PC-3 (cell line): ENCODE measurements around the gene KREMEN2. TPM values are rescaled to one million over a fixed set of nuclear protein-coding genes. Genes with fewer than 3 reads are reported as not detected.
A peak's percentile ranks its signal among the peaks of the same experiment; 100 is the strongest.

ENCODE experiments used
- ATAC-seq: fragments of 200-7000 bp; cut with Tn5 transposase; 2 replicates; pipeline ENCODE4 v1.9.1; 2020; ENCODE audit warnings: mild to moderate bottlenecking, moderate library complexity
- BruUV-seq: library from RNA; stranded (reverse); fragments of 400-500 nt; replicated peaks from 2 replicates; lab custom pipeline; 2021; lab: Mats Ljungman, UMichigan
- CTCF ChIA-PET: fragments of 300-600 bp; sonication (Branson Sonifier 250); formaldehyde crosslinking; loops from one replicate; lab custom pipeline; 2022; ENCODE audit warnings: antibody characterized with exemption; lab: Charles Lee
- POLR2A ChIA-PET: fragments of 300-600 bp; sonication (Branson Sonifier 250); formaldehyde crosslinking; loops from one replicate; lab custom pipeline; 2022; ENCODE audit warnings: antibody characterized with exemption; ENCODE audit not compliant: unreplicated experiment; lab: Charles Lee
- DNase-seq: peaks from one replicate; pipeline ENCODE4 v3.0.0-alpha.2; 2015
- H2AFZ ChIP-seq: fragments of 300-600 bp; sonication (generic); 2 replicates; pipeline ENCODE4 v1.6.0; 2016; ENCODE audit warnings: antibody characterized with exemption, low read length
- H3F3A ChIP-seq: fragments of 300-600 bp; sonication (generic); one replicate; pipeline ENCODE4 v1.6.0; 2017; ENCODE audit warnings: antibody characterized with exemption, low read length, control low read depth, mild to moderate bottlenecking; ENCODE audit not compliant: unreplicated experiment
- H3K27ac ChIP-seq: fragments of 300-600 bp; sonication (generic); 2 replicates; pipeline ENCODE4 v1.5.1; 2016; ENCODE audit warnings: mild to moderate bottlenecking, low read length
- H3K27me3 ChIP-seq: fragments of 300-600 bp; sonication (generic); 2 replicates; pipeline ENCODE4 v1.6.1; 2016; ENCODE audit warnings: low read length, mixed read lengths
- H3K36me3 ChIP-seq: fragments of 300-600 bp; sonication (generic); 2 replicates; pipeline ENCODE4 v1.6.1; 2016; ENCODE audit warnings: low read depth, mixed run types, low read length, mixed read lengths
- H3K4me1 ChIP-seq: fragments of 300-600 bp; sonication (generic); 2 replicates; pipeline ENCODE4 v1.5.1; 2016; ENCODE audit warnings: low read length; ENCODE audit not compliant: insufficient read depth
- H3K4me2 ChIP-seq: fragments of 300-600 bp; sonication (generic); 2 replicates; pipeline ENCODE4 v1.6.0; 2016; ENCODE audit warnings: low read length
- H3K4me3 ChIP-seq: fragments of 300-600 bp; sonication (generic); 2 replicates; pipeline ENCODE4 v1.5.1; 2016; ENCODE audit warnings: mild to moderate bottlenecking, low read length, mixed read lengths
- H3K79me2 ChIP-seq: fragments of 300-600 bp; sonication (generic); 2 replicates; pipeline ENCODE4 v1.6.1; 2017; ENCODE audit warnings: low read length, mixed read lengths
- H3K9ac ChIP-seq: fragments of 300-600 bp; sonication (generic); 2 replicates; pipeline ENCODE4 v1.6.0; 2016; ENCODE audit warnings: mild to moderate bottlenecking, low read length
- H3K9me2 ChIP-seq: fragments of 300-600 bp; sonication (generic); replicated peaks from 2 replicates; pipeline ENCODE4 v1.6.1; 2016; ENCODE audit warnings: mixed run types, low read length, mixed read lengths
- H3K9me3 ChIP-seq: fragments of 300-600 bp; sonication (generic); 2 replicates; pipeline ENCODE4 v1.6.1; 2016; ENCODE audit warnings: low read length, mixed read lengths
- H4K20me1 ChIP-seq: fragments of 300-600 bp; sonication (generic); 2 replicates; pipeline ENCODE4 v1.6.1; 2016; ENCODE audit warnings: low read length, mixed read lengths
- EZH2 ChIP-seq: fragments of 300-600 bp; sonication (generic); IDR thresholded peaks from one replicate; pipeline ENCODE4 v1.6.1; 2017; ENCODE audit warnings: antibody characterized with exemption, mild to moderate bottlenecking, low read length; ENCODE audit not compliant: unreplicated experiment
- EZH2phosphoT487 ChIP-seq: fragments of 300-600 bp; sonication (generic); IDR thresholded peaks from 2 replicates; pipeline ENCODE4 v1.6.1; 2018; ENCODE audit warnings: mild to moderate bottlenecking, antibody characterized with exemption, low read length, borderline replicate concordance
- intact Hi-C: fragments of 100-400 bp; cut with micrococcal nuclease; formaldehyde crosslinking; loops from 2 replicates; pipeline ENCODE4 v1.9.0; 2023
- total RNA-seq: library from RNA; depleted of rRNA; stranded (reverse); fragments of >200 nt; gene quantifications from 2 replicates; pipeline ENCODE4 v1.2.3, GENCODE V29; 2014
- TF ChIP-seq, protein P1 (sequence below): fragments of 300-600 bp; sonication (generic); conservative IDR thresholded peaks from 2 replicates; pipeline ENCODE4 v1.5.1; 2017; ENCODE audit warnings: antibody characterized with exemption, low read depth, mild to moderate bottlenecking, low read length

KREMEN2 gene
- total RNA-seq, 1 experiment from 2014 or later: 3.6 TPM

- no peak for TF ChIP-seq EZH2phosphoT487
- TF ChIP-seq, protein P1, sequence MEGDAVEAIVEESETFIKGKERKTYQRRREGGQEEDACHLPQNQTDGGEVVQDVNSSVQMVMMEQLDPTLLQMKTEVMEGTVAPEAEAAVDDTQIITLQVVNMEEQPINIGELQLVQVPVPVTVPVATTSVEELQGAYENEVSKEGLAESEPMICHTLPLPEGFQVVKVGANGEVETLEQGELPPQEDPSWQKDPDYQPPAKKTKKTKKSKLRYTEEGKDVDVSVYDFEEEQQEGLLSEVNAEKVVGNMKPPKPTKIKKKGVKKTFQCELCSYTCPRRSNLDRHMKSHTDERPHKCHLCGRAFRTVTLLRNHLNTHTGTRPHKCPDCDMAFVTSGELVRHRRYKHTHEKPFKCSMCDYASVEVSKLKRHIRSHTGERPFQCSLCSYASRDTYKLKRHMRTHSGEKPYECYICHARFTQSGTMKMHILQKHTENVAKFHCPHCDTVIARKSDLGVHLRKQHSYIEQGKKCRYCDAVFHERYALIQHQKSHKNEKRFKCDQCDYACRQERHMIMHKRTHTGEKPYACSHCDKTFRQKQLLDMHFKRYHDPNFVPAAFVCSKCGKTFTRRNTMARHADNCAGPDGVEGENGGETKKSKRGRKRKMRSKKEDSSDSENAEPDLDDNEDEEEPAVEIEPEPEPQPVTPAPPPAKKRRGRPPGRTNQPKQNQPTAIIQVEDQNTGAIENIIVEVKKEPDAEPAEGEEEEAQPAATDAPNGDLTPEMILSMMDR: no peak
- TF ChIP-seq EZH2: no peak
- Histone ChIP-seq H3F3A (no peaks in the 10 kb centered on the region), H3K36me3 (no peaks in the 10 kb centered on the region), H3K27ac (no peak overlapping the region), H2AFZ (no peak overlapping the region), H3K79me2 (0 out of 2 replicates have a peak, but pooled peaks cover 3% of the 10 kb centered on the region), H3K9me3 (no peaks in the 10 kb centered on the region), H3K27me3 (no peaks in the 10 kb centered on the region), H3K4me2 (no peak overlapping the region), H3K9me2 (no peaks in the 10 kb centered on the region), H4K20me1 (no peaks in the 10 kb centered on the region), H3K4me3 (no peak overlapping the region), H3K4me1 (peaks cover 14% of the 10 kb centered on the region), H3K9ac (no peak overlapping the region)
- no TSS peak for BruUV-seq
- intact Hi-C loops: loop anchor here (2.0 kb wide), 1 partner anchor 24 kb away; no protein-coding TSS in a partner anchor
- ChIA-PET POLR2A (interaction anchor here (0.6 to 1.2 kb wide), 2 partner anchors 16 to 1042 kb away, joined by 3 to 5 read pairs; partner anchors contain the start of gene TNFRSF12A), CTCF (interaction anchor here (0.9 to 1.5 kb wide), 2 partner anchors 24 to 28 kb away, joined by 3 to 14 read pairs; no protein-coding TSS in a partner anchor)
- ATAC-seq (peak; percentile 35), DNase-seq (no peak)
Observed at GRCh38 chr16:3004319-3004718, 40.2 kb downstream of the KREMEN2 start.

DNA sequence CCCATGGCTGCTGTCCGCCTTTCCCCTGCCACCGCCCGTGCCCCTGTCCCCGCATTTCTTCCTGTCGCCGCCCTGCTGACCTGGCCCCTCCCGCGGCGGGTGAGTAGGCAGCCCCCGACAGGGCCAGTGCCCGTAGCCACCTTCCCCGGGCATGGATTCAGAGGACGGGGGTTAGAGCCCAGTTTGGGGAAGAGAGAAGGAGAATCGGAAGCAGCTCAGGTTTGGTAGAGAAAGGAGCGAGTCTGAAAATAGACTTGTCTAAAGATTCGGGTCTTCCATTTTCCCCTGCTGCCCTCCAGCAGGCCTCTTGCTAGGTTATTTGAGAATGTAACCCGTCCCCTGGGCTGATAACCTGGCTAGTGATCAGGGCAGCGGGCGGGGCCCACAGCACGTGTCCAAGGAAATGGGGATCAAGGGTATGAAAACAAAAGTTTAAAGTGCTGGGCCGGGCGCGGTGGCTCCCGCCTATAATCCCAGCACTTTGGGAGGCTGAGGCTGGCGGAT lies 40.8 kb downstream of the KREMEN2 start:
- BruUV-seq: TSS peak; percentile 64
- H3K9me3 ChIP-seq: no peaks in the 10 kb centered on the region
- ChIA-PET POLR2A (interaction anchor here (0.6 kb wide), 1 partner anchor 1040 kb away, joined by 5 read pairs; the partner anchor contains the start of gene RPS2), CTCF (interaction anchor here (0.6 to 1.5 kb wide), 2 partner anchors 23 to 24 kb away, joined by 3 to 14 read pairs; no protein-coding TSS in a partner anchor)
- H4K20me1 ChIP-seq: no peaks in the 10 kb centered on the region
- TF ChIP-seq EZH2phosphoT487 (no peak), EZH2 (no peak)
- TF ChIP-seq, protein P1: no peak
- no peaks in the 10 kb centered on the region for H3F3A ChIP-seq
- 0 out of 2 replicates have a peak, but pooled peaks cover 3% of the 10 kb centered on the region for H3K79me2 ChIP-seq
- peak overlapping the region; percentile 48 for H3K9ac ChIP-seq
- ATAC-seq (peak; percentile 12; the same call in 1 of the 2 replicates), DNase-seq (peak; percentile 38)
- no peaks in the 10 kb centered on the region for H3K27me3 ChIP-seq
- H3K4me2 ChIP-seq: peak overlapping the region; percentile 94
- no peaks in the 10 kb centered on the region for H3K36me3 ChIP-seq
- H3K4me1 ChIP-seq: peaks cover 19% of the 10 kb centered on the region
- intact Hi-C loops: loop anchor here (2.0 kb wide), 1 partner anchor 24 kb away; no protein-coding TSS in a partner anchor
- peak overlapping the region; percentile 84 for H2AFZ ChIP-seq
- peak overlapping the region; percentile 86 for H3K4me3 ChIP-seq
- no peaks in the 10 kb centered on the region for H3K9me2 ChIP-seq
- peak overlapping the region; percentile 45 for H3K27ac ChIP-seq
